Measurements from ENCODE around the gene TPRN. TPM values are rescaled to one million over a fixed set of nuclear protein-coding genes. Genes with fewer than 3 reads are reported as not detected.
A peak's percentile ranks its signal among the peaks of the same experiment; 100 is the strongest.

Gene TPRN
- total and polyA plus RNA-seq, 2 of the 4 experiments (the other 2 are of a cell fraction) = 1.8 to 5.3 TPM

GRCh38 chr9:137206602-137207001, 6.1 kb upstream of the TPRN start:
- peaks cover 42 to 56% of the 10 kb centered on the region in 2 experiments for H3K79me1 ChIP-seq (ENCODE audit: low read depth in 1 of 2, low read length in 2 of 2)
- H3K9ac ChIP-seq (ENCODE audit: low read depth, low read length) = peak overlapping the region; percentile 89; the same call in 1 of the 2 replicates
- ATAC-seq (ENCODE audit: low read depth) (no peak), DNase-seq (no peak)
- H4K91ac ChIP-seq (ENCODE audit: insufficient read depth, low read depth, low read length) = no peak overlapping the region
- no peak overlapping the region for H2BK5ac ChIP-seq (ENCODE audit: low read depth, low read length, poor library complexity, severe bottlenecking)
- H2BK15ac ChIP-seq (ENCODE audit: low read depth, low read length) = no peak overlapping the region
- no peak overlapping the region for H3K14ac ChIP-seq (replicated peaks; ENCODE audit: low read depth, low read length)
- H4K5ac ChIP-seq (ENCODE audit: low read depth, low read length) = no peak overlapping the region
- no peak overlapping the region for H3K4me3 ChIP-seq (ENCODE audit: insufficient read depth, low read depth, low read length)
- no TSS peak for BruUV-seq (replicated peaks)
- in situ Hi-C loops (cut with MboI; ENCODE audit: low sequenced_read_pairs) = no loop called here
- CTCF ChIA-PET = no interaction called here
- WGBS, 2 experiments (ENCODE audit: extremely low coverage in 2 of 2, insufficient read length in 1 of 2) = 98% methylated on average over 4 of the region's 7 CpGs; no CpG with 5 or more reads in 1 of the 2 experiments
- no peak overlapping the region for H2AFZ ChIP-seq (replicated peaks; ENCODE audit: low read length, poor library complexity)
- no peak overlapping the region for H2AK9ac ChIP-seq (replicated peaks; ENCODE audit: low read depth, low read length, poor library complexity)
- no peaks in the 10 kb centered on the region for H3K9me3 ChIP-seq (ENCODE audit: control insufficient read depth, insufficient read depth, low read length)
- no peak for TF ChIP-seq MXI1 (IDR thresholded peaks at IDR 0.05; ENCODE audit: borderline replicate concordance, low read depth, low read length)
- TF ChIP-seq MAZ (IDR thresholded peaks at IDR 0.05; ENCODE audit: borderline replicate concordance, low read depth, low read length) = no peak
- no peak for TF ChIP-seq RCOR1 (IDR thresholded peaks at IDR 0.05; ENCODE audit: insufficient replicate concordance, low read length)
- TF ChIP-seq USF2 (IDR thresholded peaks at IDR 0.05; ENCODE audit: low read depth, low read length) = no peak
- no peak overlapping the region for H3K23ac ChIP-seq (ENCODE audit: low read depth, low read length)
- H4K20me1 ChIP-seq (ENCODE audit: insufficient read depth, low read length) = peaks cover 9% of the 10 kb centered on the region
- H3K4me2 ChIP-seq (ENCODE audit: low read depth, low read length) = peak overlapping the region; percentile 99
- intact Hi-C loops (cut with micrococcal nuclease) = no loop called here
- H3K27me3 ChIP-seq (ENCODE audit: control insufficient read depth, insufficient read depth, low read length) = no peaks in the 10 kb centered on the region
- peaks cover 9% of the 10 kb centered on the region for H3K4me1 ChIP-seq (ENCODE audit: control insufficient read depth, insufficient read depth, low read length)
- peaks cover 9% of the 10 kb centered on the region for H3K36me3 ChIP-seq (ENCODE audit: control insufficient read depth, insufficient read depth, low read length)
- H2BK20ac ChIP-seq (ENCODE audit: low read depth, low read length) = no peak overlapping the region
- POLR2A ChIA-PET (ENCODE audit: unreplicated experiment) = no interaction called here
- H3K4ac ChIP-seq (ENCODE audit: low read depth, low read length) = no peak overlapping the region; the same call in 1 of the 2 replicates
- H3K56ac ChIP-seq (ENCODE audit: extremely low read depth, insufficient read depth, low read length) = no peak overlapping the region
- H2BK120ac ChIP-seq (ENCODE audit: low read depth, low read length) = no peak overlapping the region
- H3K18ac ChIP-seq (ENCODE audit: low read depth, low read length) = no peak overlapping the region
- dilution Hi-C loops (cut with HindIII; ENCODE audit: low sequenced_read_pairs, unreplicated experiment) = no loop called here
- no peak overlapping the region for H3K27ac ChIP-seq (ENCODE audit: insufficient read depth, low read length)
- H3K9me1 ChIP-seq (ENCODE audit: insufficient read depth, low read length) = 0 out of 2 replicates have a peak, but pooled peaks cover 2% of the 10 kb centered on the region
- H4K8ac ChIP-seq (ENCODE audit: low read depth in 2 of 2, low read length in 2 of 2) = no peak overlapping the region
- no peak overlapping the region; the same call in 1 of the 2 replicates for H2AK5ac ChIP-seq (ENCODE audit: low read depth, low read length)
